GM12878 (cell line): Measurements from ENCODE around the gene PLXNA4.

Experiments
- CTCF ChIP-seq, 3 experiments: IDR thresholded peaks in 2 of 3; conservative IDR thresholded peaks in 1 of 3; 2 replicates each; pipeline ENCODE4 v1.5.1; 2011; ENCODE audit warnings: low read depth in 3 of 3, low read length in 3 of 3, mild to moderate bottlenecking in 3 of 3, control low read depth in 2 of 3, moderate library complexity in 2 of 3, inconsistent platforms in 1 of 3, mixed read lengths in 1 of 3; ENCODE audit not compliant: control insufficient read depth in 2 of 3, insufficient read depth in 1 of 3; ENCODE audit errors: extremely low read depth in 1 of 3
- PBX3 ChIP-seq: IDR thresholded peaks from 2 replicates; pipeline ENCODE4 v1.6.1; 2011; ENCODE audit warnings: mild to moderate bottlenecking, low read depth, low read length, moderate library complexity; ENCODE audit not compliant: insufficient replicate concordance
- POLR2A ChIP-seq: IDR thresholded peaks from 2 replicates; pipeline ENCODE4 v1.6.1; 2011; ENCODE audit warnings: low read depth, mild to moderate bottlenecking, low read length
- SREBF2 ChIP-seq: IDR thresholded peaks from 2 replicates; pipeline ENCODE4 v1.6.1; 2012; ENCODE audit warnings: mild to moderate bottlenecking, low read length
- USF2 ChIP-seq: IDR thresholded peaks from 2 replicates; pipeline ENCODE4 v1.6.1; 2011; ENCODE audit warnings: low read depth, low read length, improper control_type of control experiment, borderline replicate concordance

GRCh38 chr7:132521423-132521822, 54.8 kb downstream of the PLXNA4 start:
- TF ChIP-seq POLR2A = no peak
- TF ChIP-seq USF2 = no peak
- TF ChIP-seq PBX3 = no peak
- no peak for TF ChIP-seq CTCF (IDR thresholded peaks at IDR 0.05 in 2 of 3, conservative IDR thresholded peaks at IDR 0.05 in 1 of 3; ENCODE audit: control insufficient read depth in 2 of 3, extremely low read depth in 1 of 3, insufficient read depth in 1 of 3, low read depth in 3 of 3, low read length in 3 of 3)
- no peak for TF ChIP-seq SREBF2
